ENCODE results near the gene SRSF9.

GRCh38 chr12:120468821-120469449, 613 bp downstream of the SRSF9 start:
- TF ChIP-seq CTCF (IDR thresholded peaks at IDR 0.05) (no peak), EP300 (IDR thresholded peaks at IDR 0.05) (no peak), POLR2AphosphoS5 (IDR thresholded peaks at IDR 0.05) (no peak), POLR2A (IDR thresholded peaks at IDR 0.05) (no peak)
